22Rv1 (cell line): Measurements from ENCODE around the gene AIG1.

ENCODE experiments used
- H3K27ac ChIP-seq: fragments of 450-650 bp; 2 replicates; pipeline ENCODE4 v1.5.1; 2017
- ZFX ChIP-seq: fragments of 450-650 bp; IDR thresholded peaks from 2 replicates; pipeline ENCODE4 v1.6.1; 2017; ENCODE audit warnings: antibody characterized with exemption, borderline replicate concordance
- TF ChIP-seq, protein P1 (sequence below): fragments of 450-650 bp; IDR thresholded peaks from 2 replicates; pipeline ENCODE4 v1.5.1; 2017; ENCODE audit warnings: mild to moderate bottlenecking

Gene AIG1

DNA sequence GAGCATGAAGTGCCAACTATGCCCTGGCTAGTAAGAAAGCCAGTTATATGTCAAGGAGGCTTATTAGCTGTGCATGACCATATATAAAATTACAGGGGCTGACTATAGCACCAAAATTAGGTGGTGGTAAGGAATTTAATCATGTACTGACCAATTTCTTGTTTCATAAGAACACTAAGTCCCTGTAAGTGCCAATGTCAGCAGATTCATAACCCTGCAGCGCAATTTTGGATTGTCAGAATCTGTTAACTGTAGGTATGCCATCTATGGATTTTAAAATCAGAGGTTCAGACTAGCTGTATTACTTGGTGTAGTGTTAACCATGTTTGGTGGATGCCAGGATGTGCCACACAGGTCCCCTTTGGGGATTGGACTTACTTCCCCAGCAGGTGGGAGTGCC lies 207.8 kb downstream of the AIG1 start:
- H3K27ac ChIP-seq = no peak overlapping the region
- TF ChIP-seq, protein P1, sequence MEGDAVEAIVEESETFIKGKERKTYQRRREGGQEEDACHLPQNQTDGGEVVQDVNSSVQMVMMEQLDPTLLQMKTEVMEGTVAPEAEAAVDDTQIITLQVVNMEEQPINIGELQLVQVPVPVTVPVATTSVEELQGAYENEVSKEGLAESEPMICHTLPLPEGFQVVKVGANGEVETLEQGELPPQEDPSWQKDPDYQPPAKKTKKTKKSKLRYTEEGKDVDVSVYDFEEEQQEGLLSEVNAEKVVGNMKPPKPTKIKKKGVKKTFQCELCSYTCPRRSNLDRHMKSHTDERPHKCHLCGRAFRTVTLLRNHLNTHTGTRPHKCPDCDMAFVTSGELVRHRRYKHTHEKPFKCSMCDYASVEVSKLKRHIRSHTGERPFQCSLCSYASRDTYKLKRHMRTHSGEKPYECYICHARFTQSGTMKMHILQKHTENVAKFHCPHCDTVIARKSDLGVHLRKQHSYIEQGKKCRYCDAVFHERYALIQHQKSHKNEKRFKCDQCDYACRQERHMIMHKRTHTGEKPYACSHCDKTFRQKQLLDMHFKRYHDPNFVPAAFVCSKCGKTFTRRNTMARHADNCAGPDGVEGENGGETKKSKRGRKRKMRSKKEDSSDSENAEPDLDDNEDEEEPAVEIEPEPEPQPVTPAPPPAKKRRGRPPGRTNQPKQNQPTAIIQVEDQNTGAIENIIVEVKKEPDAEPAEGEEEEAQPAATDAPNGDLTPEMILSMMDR = no peak
- no peak for TF ChIP-seq ZFX

- TF ChIP-seq, protein P1 = no peak
- TF ChIP-seq ZFX = no peak
- no peak overlapping the region for H3K27ac ChIP-seq
Observed at GRCh38 chr6:143270026-143270425, 209.3 kb downstream of the AIG1 start.

DNA sequence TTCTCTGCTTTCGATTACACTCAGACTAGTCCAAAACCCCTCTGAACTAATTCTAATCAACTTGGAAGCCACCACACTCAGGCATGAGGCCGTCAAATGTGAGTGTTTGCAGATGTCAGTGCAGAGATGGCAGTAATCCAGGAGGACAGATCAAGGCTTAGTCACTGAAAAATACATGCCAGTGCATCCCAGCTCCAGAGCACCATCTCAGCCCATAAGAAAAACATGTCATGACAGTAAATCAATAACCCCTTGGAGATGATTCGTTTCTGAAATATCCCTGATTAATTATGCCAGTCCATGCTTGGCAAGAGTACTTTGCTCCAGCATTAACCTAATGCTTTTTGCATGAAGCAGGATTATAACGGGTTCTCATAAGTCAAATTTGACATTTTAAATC lies 210.3 kb downstream of the AIG1 start:
- TF ChIP-seq ZFX = no peak
- TF ChIP-seq, protein P1 = no peak
- no peak overlapping the region for H3K27ac ChIP-seq

DNA sequence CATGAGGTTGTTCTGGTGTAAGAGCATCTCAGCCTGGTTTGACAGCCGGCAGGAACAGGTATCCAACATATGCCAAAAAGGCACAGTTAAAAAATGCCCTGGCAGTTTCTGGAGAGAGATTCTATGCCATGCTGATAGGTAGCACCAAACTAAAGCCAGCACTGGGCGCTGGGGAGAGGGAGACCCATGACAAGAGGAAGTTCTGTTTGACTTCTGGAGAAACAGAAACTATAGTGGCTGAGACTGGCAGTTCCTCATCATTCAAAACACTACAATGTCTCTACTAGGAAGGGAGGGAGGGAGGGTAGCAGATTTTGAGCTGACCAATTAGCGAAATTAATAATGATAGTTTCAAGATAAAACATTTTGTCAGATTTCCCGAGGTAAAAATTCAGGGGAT lies 215.7 kb downstream of the AIG1 start:
- H3K27ac ChIP-seq = no peak overlapping the region
- TF ChIP-seq, protein P1 = no peak
- no peak for TF ChIP-seq ZFX

GRCh38 chr6:143279385-143279784 lies 218.7 kb downstream of the AIG1 start:
- TF ChIP-seq ZFX = no peak
- TF ChIP-seq, protein P1 = peak; percentile 42; the same call in 1 of the 2 replicates
- no peak overlapping the region for H3K27ac ChIP-seq

DNA sequence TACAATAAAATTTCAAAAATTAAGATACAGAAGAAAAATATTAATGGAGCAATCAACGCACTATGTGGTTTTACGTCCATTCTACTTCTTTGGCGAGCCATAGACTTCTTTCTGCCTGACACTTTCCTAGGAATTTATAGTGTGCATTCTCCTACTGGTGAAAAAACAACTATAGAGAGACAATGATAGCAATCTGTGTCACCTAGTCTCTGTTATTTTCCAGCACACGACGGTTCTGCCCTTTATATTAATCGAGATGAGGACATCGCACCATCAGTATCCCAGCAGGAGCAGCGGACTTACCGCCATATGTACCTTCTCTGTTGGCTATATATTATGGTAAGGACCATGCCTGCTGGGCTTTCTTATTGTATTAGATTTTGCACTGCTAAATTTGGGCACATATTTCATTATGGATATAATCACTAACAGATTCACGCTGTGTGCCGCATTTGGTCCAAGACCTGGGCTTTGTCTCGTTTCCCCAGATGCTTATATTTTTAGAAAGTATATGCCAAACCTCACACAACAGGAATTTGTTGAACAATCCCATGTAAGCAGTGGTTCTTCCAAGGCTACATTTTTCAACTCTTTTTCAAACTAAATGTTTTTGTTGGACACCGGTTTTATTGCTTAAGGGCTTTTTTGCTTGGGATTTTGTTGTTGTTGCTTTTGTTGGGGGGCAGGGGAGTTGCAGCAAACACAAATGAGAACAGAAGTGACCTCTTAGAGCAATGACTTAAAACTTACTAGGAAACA lies 223.4 kb downstream of the AIG1 start:
- TF ChIP-seq, protein P1 = no peak
- no peak for TF ChIP-seq ZFX

DNA sequence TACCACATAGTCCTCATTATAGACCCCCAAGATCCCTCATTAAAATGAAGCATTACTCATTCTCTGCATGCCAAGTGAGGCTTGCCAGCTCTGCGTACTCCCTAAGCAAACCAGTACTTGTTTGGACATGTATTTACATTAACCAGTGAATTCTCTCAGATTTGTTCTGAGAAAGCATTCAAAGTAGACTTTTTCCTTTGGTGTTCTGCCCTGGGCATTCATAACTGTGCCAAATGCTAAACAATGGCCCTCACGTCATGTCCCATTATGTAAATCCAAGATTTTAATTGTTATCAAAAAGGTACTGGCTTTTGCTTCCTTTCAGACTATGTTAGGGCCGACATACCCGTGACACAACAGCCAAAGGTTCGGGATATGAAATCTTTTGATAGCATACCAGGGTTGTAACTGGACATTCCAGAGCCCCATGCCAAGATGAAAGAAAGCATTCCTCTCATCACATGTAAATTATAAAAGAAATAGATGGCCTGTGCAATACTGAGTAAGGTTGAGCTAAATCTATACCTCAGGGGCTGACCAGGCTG lies 225.6 kb downstream of the AIG1 start:
- no peak overlapping the region for H3K27ac ChIP-seq
- no peak for TF ChIP-seq ZFX
- TF ChIP-seq, protein P1 = no peak

More for the DNA sequence above, 223.4 kb downstream of the AIG1 start:
- no peak overlapping the region for H3K27ac ChIP-seq
